Neutrophil (primary cell): ENCODE measurements around the gene MTARC1.

Source experiments
- H3K27ac ChIP-seq: fragments of 200-600 bp; sonication (generic); 2 replicates; pipeline ENCODE4 v1.5.1; 2016; ENCODE audit warnings: mild to moderate bottlenecking, moderate library complexity
- H3K27me3 ChIP-seq: fragments of 200-600 bp; sonication (generic); 2 replicates; pipeline ENCODE4 v1.6.0; 2016; ENCODE audit warnings: mild to moderate bottlenecking
- H3K36me3 ChIP-seq: fragments of 200-600 bp; sonication (generic); 2 replicates; pipeline ENCODE4 v1.5.1; 2017
- H3K4me1 ChIP-seq, 2 experiments: fragments of 200-600 bp in 1 of 2; sonication (generic) in 1 of 2; 1 replicate in 1 of 2; 2 replicates in 1 of 2; pipeline versions ENCODE4 v1.5.1 to v1.6.1; 2013 to 2016; ENCODE audit warnings: low read depth in 1 of 2, low read length in 1 of 2, mild to moderate bottlenecking in 1 of 2, moderate library complexity in 1 of 2; ENCODE audit not compliant: control insufficient read depth in 1 of 2, insufficient read depth in 1 of 2
- H3K4me3 ChIP-seq, 2 experiments: fragments of 200-600 bp in 1 of 2; sonication (generic) in 1 of 2; 1 replicate in 1 of 2; 2 replicates in 1 of 2; pipeline ENCODE4 v1.5.1; 2013 to 2016; ENCODE audit warnings: low read depth in 1 of 2, low read length in 1 of 2, mild to moderate bottlenecking in 1 of 2, moderate library complexity in 1 of 2
- H3K9me3 ChIP-seq: fragments of 200-600 bp; sonication (generic); 2 replicates; pipeline ENCODE4 v1.5.1; 2016
- TF ChIP-seq, protein P1 (sequence below): fragments of 200-600 bp; sonication (generic); IDR thresholded peaks from 2 replicates; pipeline ENCODE4 v1.5.1; 2016; ENCODE audit warnings: antibody characterized with exemption

Gene MTARC1

DNA sequence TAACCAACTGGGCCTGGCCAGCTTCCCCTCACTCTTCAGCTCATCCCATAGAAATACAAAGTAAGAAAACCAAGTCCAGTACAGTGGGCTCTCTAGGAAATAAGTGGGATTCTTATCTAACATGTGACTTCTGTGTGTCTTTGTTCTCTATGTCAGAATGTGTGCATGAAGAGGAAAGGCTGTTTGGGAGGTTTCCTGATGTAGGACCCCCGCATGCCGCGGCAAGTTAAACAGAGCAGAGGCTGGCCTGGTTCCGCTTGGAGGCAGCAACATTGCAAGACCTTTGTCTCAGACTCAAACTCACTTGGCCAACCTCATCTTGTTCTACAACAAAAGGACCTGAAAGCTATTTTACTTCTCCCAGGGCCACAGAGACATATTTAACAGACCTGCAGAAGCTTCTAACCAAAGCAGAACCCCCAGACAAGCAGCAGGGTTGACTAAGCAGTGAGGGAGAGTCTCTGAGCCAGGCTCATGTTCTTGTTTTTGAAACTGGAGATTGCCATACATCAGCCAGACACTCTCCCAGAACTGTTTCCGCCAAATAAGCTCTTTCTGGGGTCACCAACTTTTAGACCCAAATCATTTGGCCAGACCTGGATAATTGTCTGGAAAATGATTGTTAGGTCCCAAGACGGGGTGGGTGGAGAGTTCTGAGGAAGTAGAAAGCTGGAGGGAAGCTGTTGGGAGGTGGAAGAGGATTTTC is 32.3 kb upstream of the MTARC1 start:
- peaks cover 7 to 8% of the 10 kb centered on the region in 2 experiments for H3K4me1 ChIP-seq
- no peak overlapping the region for H3K4me3 ChIP-seq
- H3K36me3 ChIP-seq: no peaks in the 10 kb centered on the region
- H3K27me3 ChIP-seq: peaks cover under 1% of the 10 kb centered on the region
- TF ChIP-seq, protein P1, sequence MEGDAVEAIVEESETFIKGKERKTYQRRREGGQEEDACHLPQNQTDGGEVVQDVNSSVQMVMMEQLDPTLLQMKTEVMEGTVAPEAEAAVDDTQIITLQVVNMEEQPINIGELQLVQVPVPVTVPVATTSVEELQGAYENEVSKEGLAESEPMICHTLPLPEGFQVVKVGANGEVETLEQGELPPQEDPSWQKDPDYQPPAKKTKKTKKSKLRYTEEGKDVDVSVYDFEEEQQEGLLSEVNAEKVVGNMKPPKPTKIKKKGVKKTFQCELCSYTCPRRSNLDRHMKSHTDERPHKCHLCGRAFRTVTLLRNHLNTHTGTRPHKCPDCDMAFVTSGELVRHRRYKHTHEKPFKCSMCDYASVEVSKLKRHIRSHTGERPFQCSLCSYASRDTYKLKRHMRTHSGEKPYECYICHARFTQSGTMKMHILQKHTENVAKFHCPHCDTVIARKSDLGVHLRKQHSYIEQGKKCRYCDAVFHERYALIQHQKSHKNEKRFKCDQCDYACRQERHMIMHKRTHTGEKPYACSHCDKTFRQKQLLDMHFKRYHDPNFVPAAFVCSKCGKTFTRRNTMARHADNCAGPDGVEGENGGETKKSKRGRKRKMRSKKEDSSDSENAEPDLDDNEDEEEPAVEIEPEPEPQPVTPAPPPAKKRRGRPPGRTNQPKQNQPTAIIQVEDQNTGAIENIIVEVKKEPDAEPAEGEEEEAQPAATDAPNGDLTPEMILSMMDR: no peak
- no peaks in the 10 kb centered on the region for H3K9me3 ChIP-seq
- H3K27ac ChIP-seq: no peak overlapping the region

DNA sequence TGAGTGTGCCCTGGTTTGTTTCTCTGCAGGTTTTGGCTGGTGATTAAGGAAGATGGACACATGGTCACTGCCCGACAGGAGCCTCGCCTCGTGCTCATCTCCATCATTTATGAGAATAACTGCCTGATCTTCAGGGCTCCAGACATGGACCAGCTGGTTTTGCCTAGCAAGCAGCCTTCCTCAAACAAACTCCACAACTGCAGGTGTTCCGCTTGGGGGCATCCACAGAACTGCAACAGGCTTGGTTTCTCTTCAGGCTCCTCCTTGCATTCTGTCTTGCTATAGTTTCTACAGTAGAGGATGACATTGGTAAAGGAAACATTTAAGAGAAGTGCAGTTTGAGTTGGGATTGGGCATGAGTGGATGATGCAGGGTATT is 31.8 kb upstream of the MTARC1 start:
- H3K4me3 ChIP-seq: no peak overlapping the region
- no peaks in the 10 kb centered on the region for H3K36me3 ChIP-seq
- no peak overlapping the region for H3K27ac ChIP-seq
- no peaks in the 10 kb centered on the region for H3K27me3 ChIP-seq
- H3K4me1 ChIP-seq: peaks cover 6 to 7% of the 10 kb centered on the region in 2 experiments
- H3K9me3 ChIP-seq: no peaks in the 10 kb centered on the region
- TF ChIP-seq, protein P1: no peak

DNA sequence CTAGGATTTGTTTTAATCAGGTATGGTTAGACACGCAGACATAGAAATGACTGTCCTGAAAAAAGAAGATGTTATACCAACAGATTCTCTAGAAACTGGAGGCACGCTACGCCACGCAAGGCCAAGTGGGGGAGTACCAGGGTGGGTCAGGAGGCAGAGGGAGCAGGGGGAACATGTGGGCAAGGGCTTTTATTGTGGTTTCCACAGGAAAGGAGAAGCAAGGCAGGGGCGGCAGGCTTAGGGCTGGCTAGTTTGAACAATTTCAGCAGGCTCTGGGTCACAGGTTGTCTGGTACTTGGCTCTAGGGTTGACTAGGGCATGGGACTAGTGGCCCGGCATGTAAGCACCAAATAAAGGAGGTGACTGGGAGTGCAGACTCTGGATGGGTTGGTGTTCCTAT is 31.4 kb upstream of the MTARC1 start:
- peaks cover 2 to 3% of the 10 kb centered on the region in 2 experiments for H3K4me1 ChIP-seq
- no peak overlapping the region for H3K4me3 ChIP-seq
- TF ChIP-seq, protein P1: no peak

DNA sequence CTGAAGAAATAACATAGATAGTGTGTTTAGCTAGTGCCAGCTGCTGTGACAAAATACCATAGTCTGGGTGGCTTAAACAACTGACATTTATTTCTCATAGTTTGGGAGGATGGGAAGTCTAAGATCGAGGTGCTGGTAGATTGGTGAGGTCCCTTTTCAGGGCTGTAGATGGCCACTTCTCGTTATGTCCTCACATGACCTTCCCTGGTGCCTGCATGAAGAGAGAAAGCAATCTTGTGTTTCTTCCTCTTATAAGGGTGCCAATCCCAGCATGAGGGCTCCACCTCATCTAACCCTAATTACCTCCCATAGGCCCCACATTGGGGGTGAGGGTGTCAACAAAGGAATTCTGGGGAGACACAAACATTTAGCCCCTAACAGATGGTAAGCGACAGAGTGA is 29.3 kb upstream of the MTARC1 start:
- Histone ChIP-seq H3K4me3 (no peak overlapping the region), H3K9me3 (no peaks in the 10 kb centered on the region), H3K27ac (no peak overlapping the region), H3K4me1 (no peaks in the 10 kb centered on the region), H3K36me3 (no peaks in the 10 kb centered on the region), H3K27me3 (no peaks in the 10 kb centered on the region)
- TF ChIP-seq, protein P1: no peak

More for the DNA sequence above, 31.4 kb upstream of the MTARC1 start:
- no peaks in the 10 kb centered on the region for H3K9me3 ChIP-seq
- no peak overlapping the region for H3K27ac ChIP-seq
- no peaks in the 10 kb centered on the region for H3K36me3 ChIP-seq
- H3K27me3 ChIP-seq: no peaks in the 10 kb centered on the region

DNA sequence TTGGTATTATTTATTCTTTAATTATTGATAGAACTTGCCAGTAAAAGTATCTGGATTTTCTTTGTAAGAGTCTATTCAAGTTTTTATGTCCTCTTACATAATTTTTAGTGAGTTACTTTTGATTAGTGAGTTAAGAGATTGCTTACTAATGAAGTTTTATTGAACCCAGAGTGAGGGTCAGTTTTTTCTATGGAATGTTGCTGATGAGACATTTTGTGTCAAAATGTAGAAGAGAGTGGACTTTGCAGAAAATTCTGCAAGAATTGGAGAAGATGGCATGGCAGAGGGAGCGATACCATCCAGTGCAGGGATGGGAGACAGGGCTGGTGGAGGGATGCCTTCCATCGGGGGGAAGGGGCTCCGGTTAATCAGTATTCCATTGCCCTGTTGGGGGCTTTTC is 27.6 kb upstream of the MTARC1 start:
- Histone ChIP-seq H3K27me3 (no peaks in the 10 kb centered on the region), H3K4me3 (no peak overlapping the region), H3K9me3 (no peaks in the 10 kb centered on the region), H3K4me1 (no peaks in the 10 kb centered on the region), H3K27ac (no peak overlapping the region), H3K36me3 (no peaks in the 10 kb centered on the region)
- TF ChIP-seq, protein P1: no peak
